ENCODE results near the gene KMT2A.
A peak's percentile ranks its signal among the peaks of the same experiment; 100 is the strongest.
"Not testable (repeated sequence)": the region's sequence is repeated elsewhere in the genome, so short reads cannot be mapped to it uniquely, and the experiment has no call there.

The KMT2A gene

GRCh38 chr11:118533769-118534729 is 97.8 kb downstream of the KMT2A start:
- DNase-seq (ENCODE audit: low spot score), result no peak

GRCh38 chr11:118535261-118535660 is 99.0 kb downstream of the KMT2A start:
- DNase-seq (ENCODE audit: low spot score), result no peak

- no peak for DNase-seq (ENCODE audit: low spot score)
Measured at GRCh38 chr11:118536726-118537125, 100.4 kb downstream of the KMT2A start.

- DNase-seq (ENCODE audit: low spot score), result no peak
Measured at GRCh38 chr11:118537409-118537980, 101.2 kb downstream of the KMT2A start.

GRCh38 chr11:118544010-118544646 is 107.8 kb downstream of the KMT2A start:
- no peak for DNase-seq (ENCODE audit: low spot score)

GRCh38 chr11:118544647-118545010 is 108.3 kb downstream of the KMT2A start:
- no peak for DNase-seq (ENCODE audit: low spot score)

- no peak for DNase-seq (ENCODE audit: low spot score)
Measured at GRCh38 chr11:118545533-118545932, 109.2 kb downstream of the KMT2A start.

- DNase-seq (ENCODE audit: low spot score), result peak; percentile 26
Measured at GRCh38 chr11:118547132-118547531, 110.8 kb downstream of the KMT2A start.

- no peak for DNase-seq (ENCODE audit: low spot score)
Measured at GRCh38 chr11:118552341-118552740, 116.0 kb downstream of the KMT2A start.

GRCh38 chr11:118560806-118561205 is 124.5 kb downstream of the KMT2A start:
- DNase-seq (ENCODE audit: low spot score), result no peak

GRCh38 chr11:118565051-118565450 is 128.8 kb downstream of the KMT2A start:
- no peak for DNase-seq (ENCODE audit: low spot score)

GRCh38 chr11:118569670-118570069 is 133.4 kb downstream of the KMT2A start:
- DNase-seq (ENCODE audit: low spot score), result no peak

- no peak for DNase-seq (ENCODE audit: low spot score)
Measured at GRCh38 chr11:118570787-118571186, 134.5 kb downstream of the KMT2A start.

- not testable (repeated sequence) for DNase-seq (ENCODE audit: low spot score)
Measured at GRCh38 chr11:118571701-118572060, 135.4 kb downstream of the KMT2A start.

GRCh38 chr11:118572061-118572980 is 136.0 kb downstream of the KMT2A start, which contains the start of gene ARCN1:
Gene ARCN1, plus strand, starts transcription at chr11:118572409. Its CDS starts 139 bp downstream, at chr11:118572548.
- peak; percentile 79 for DNase-seq (ENCODE audit: low spot score)

GRCh38 chr11:118572981-118573550 is 136.8 kb downstream of the KMT2A start:
- peak; percentile 57 for DNase-seq (ENCODE audit: low spot score)

- no peak for DNase-seq (ENCODE audit: low spot score)
Measured at GRCh38 chr11:118574636-118575035, 138.3 kb downstream of the KMT2A start.

Measured in hematopoietic multipotent progenitor cell treated with erythropoietin and hydrocortisone succinate and interleukin-3 and kit ligand, for 17 days (in vitro differentiated cells).